Anterior cingulate cortex (tissue), 58 donors: ENCODE data around the gene AP5Z1.

Experiments used
- DNase-seq, 58 donors: peaks; one replicate each; lab custom pipeline; 2025; lab: John Stamatoyannopoulos, UW

AP5Z1 gene

GRCh38 chr7:4833691-4834600, 58.5 kb downstream of the AP5Z1 start:
- DNase-seq = no peak

DNA sequence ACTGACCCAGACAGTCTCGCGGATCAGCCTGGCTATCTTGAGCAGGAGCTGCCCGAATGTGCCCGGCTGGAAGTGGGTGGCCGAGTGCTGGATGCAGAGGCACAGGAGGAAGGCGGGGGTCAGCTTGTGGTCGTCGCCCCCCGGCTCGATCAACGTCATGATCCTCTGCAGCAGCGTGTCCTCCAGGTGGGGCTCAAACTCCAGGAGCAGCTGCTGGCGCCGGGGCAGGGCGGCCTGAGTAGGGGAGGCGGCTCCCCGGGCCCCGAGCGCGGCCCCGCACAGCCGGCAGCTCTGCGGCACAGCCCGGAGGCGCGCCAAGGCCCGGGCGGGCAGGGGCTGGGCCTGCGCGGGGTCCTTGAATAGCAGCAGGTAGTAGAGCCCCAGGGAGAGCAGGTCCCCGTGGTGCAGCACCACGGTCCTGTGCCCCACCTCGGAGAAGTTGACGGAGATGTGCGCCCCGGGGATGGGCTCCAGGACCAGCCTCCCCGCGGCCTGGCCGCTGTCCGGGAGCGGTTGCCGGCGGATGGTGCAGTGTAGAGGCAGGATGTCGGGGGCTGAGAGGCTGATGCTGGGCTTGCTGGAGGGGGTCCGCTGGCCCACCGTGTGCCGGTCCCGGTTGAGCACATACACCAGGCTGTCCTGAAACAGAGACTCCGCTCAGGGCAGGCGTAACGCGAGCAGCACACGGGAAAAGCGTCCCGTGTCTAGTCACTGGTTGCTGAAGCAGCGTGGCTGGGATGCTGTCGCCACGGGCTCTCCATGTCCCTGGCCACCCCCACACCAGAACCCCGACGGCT, 59.4 kb downstream of the AP5Z1 start:
- DNase-seq = no peak

- DNase-seq = no peak
Observed at GRCh38 chr7:4835398-4836205, 60.2 kb downstream of the AP5Z1 start.

DNA sequence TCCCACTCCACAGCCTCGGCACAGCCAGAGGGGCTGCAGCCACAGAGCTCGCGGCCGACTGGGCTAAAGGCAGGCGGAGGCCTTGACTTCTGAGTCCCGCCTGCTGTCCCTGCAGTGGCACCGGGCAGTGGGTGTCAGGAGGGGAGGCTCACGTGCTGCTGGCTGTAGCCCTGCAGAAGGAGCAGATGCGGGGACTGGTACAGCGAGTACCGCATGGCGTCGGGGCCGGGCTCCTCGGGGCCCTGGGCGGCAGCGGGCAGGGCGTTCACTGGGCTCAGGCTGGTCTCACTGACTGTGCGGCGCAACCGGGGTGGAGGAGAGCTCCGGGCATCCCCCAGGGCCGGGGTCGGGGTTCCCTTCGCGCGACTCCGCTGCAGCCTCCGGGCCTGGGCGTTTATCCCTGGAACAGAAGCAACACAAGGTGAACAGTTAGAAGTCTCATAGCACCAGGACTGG, 60.8 kb downstream of the AP5Z1 start:
- no peak for DNase-seq

DNA sequence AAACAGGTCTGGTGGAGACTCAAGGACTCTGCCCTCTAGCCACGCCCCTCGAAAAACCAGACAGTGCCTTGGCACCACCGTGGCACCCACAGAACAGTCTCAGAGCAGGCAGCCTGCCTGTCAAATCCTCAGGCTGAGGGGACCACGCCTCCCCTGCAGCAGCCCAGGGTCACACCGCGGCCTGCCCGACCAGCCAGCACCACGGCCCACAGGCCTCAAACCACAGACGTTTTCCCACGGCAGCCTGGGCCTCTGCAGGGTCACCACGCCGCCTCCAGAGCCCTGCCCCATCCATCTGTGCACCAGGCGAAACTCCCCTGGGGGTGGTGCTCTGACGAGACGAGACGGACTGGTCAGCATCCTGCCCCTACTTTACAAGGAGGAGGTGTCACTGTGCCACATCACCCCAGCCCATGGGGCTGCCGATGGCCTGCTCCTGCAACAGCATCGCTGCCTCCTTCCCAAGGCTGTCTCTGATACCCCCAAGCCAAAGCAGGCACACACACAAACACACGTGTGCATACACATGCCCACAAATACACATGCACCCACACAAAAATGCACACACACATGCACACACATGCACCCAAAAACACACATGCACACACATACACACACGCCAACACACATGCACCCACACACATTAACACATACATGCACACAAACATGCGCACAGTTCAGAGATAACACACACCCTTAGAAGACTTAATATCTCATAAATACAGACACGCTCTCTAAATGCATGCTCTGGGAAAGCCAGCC, 61.8 kb downstream of the AP5Z1 start:
- no peak for DNase-seq

- DNase-seq = no peak
Observed at GRCh38 chr7:4837803-4838625, 62.6 kb downstream of the AP5Z1 start.

DNA sequence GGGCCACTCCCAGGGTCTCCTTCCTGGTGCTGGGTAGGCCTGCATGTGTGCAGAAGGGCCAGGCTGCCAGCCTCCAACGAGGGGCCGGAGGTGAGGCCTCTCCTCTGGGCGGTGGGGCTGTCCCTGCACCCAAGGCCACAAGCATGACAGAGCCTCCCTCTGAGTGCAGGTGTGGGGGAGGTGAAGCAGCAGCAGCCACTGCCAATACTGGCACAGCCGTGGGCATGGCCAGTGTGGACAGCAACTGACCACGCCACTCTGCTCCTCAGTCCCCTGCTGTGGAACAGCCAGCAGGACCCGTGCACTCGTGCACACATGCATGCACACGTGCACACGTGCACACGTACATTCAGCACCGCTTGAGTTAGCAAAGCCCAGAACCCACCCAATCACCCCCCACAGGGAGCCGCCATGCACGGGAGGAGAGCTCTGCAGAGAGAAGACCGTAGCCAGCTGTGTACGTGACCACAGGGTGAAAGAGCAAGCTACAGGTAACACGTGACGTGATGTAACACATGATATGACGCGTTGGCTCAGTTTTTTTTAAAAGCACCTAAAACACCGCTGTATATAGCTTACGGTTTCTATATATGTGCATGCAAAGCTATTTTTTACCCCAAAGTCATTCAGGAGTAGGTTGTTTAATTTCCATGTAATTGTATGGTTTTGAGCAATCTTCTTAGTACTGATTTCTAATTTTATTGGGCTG, 63.4 kb downstream of the AP5Z1 start:
- no peak for DNase-seq

DNA sequence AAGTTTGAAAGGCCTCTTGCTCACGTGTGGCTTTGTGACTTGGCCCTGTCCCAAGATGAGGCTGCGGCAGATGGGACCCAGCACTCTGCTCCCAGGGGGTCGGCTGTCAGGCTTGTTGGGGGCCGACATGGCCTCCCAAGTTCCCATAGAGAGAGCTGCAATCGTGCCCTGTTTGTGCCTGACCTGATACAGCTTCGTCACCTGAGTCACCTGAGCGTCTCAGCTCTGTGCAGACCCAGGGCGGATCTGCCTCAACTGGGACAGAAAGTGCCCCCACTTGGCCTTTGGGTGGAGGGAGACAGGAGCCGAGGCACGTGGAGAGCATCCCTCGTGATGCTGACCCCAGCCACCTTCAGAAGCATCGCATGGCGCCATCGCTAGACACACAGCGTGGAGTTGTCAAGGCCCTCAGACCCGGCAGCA, 64.7 kb downstream of the AP5Z1 start:
- DNase-seq = no peak
